Progenitor cell of endocrine pancreas (in vitro differentiated cells): ENCODE results near the gene SAMD11. TPM values are rescaled to one million over a fixed set of nuclear protein-coding genes. Genes with fewer than 3 reads are reported as not detected.
A peak's percentile ranks its signal among the peaks of the same experiment; 100 is the strongest.

Experiments used
- DNase-seq: peaks from one replicate; pipeline ENCODE4 v3.0.0; 2021; ENCODE audit warnings: low spot score; ENCODE audit not compliant: unreplicated experiment
- H3K27ac Mint-ChIP-seq: 2 replicates; pipeline ENCODE4 v1.8.0; 2021; ENCODE audit warnings: mild to moderate bottlenecking, moderate library complexity, mixed read lengths
- H3K27me3 Mint-ChIP-seq: 2 replicates; pipeline ENCODE4 v1.8.0; 2021; ENCODE audit warnings: mixed read lengths
- H3K36me3 Mint-ChIP-seq: 2 replicates; pipeline ENCODE4 v1.8.0; 2022; ENCODE audit warnings: mixed read lengths; ENCODE audit not compliant: insufficient read depth
- H3K4me1 Mint-ChIP-seq: 2 replicates; pipeline ENCODE4 v1.8.0; 2021; ENCODE audit warnings: low read depth, mixed read lengths
- H3K4me3 Mint-ChIP-seq: 2 replicates; pipeline ENCODE4 v1.8.0; 2021; ENCODE audit warnings: low read depth, mild to moderate bottlenecking, moderate library complexity, mixed read lengths
- H3K9me3 Mint-ChIP-seq: 2 replicates; pipeline ENCODE4 v1.8.0; 2021; ENCODE audit warnings: low read depth, mixed read lengths
- CTCF ChIP-seq: fragments of 200-600 bp; sonication (generic); IDR thresholded peaks from one replicate; pipeline ENCODE4 v1.5.0; 2021; ENCODE audit warnings: antibody characterized with exemption, mild to moderate bottlenecking; ENCODE audit not compliant: unreplicated experiment
- total RNA-seq: library from RNA; stranded (reverse); gene quantifications from 2 replicates; pipeline ENCODE4 v1.2.1, GENCODE V29; 2021

The SAMD11 gene
- total RNA-seq, 1 donor from 2014 or later = 42.9 TPM

GRCh38 chr1:907611-908451, 15.9 kb upstream of the SAMD11 start:
- Mint-ChIP-seq H3K4me1 (peaks cover 21% of the 10 kb centered on the region), H3K9me3 (no peaks in the 10 kb centered on the region), H3K27me3 (peaks cover 33% of the 10 kb centered on the region), H3K36me3 (peaks cover 2% of the 10 kb centered on the region), H3K4me3 (no peak overlapping the region), H3K27ac (peak overlapping the region; percentile 48)
- peak; percentile 6 for DNase-seq
- no peak for TF ChIP-seq CTCF

- Mint-ChIP-seq H3K4me1 (peaks cover 21% of the 10 kb centered on the region), H3K27ac (no peak overlapping the region), H3K4me3 (no peak overlapping the region), H3K27me3 (peaks cover 28% of the 10 kb centered on the region), H3K36me3 (peaks cover 2% of the 10 kb centered on the region), H3K9me3 (no peaks in the 10 kb centered on the region)
- DNase-seq = peak; percentile 3
- TF ChIP-seq CTCF = no peak
These were observed 15.1 kb upstream of the SAMD11 start for GRCh38 chr1:908661-909060.

- Mint-ChIP-seq H3K4me3 (no peak overlapping the region), H3K36me3 (peaks cover 2% of the 10 kb centered on the region), H3K27me3 (peaks cover 39% of the 10 kb centered on the region), H3K9me3 (no peaks in the 10 kb centered on the region), H3K27ac (no peak overlapping the region), H3K4me1 (peaks cover 21% of the 10 kb centered on the region)
- no peak for DNase-seq
- TF ChIP-seq CTCF = no peak
These were observed 13.8 kb upstream of the SAMD11 start for GRCh38 chr1:909861-910310.

- DNase-seq = peak; percentile 9
- H3K9me3 Mint-ChIP-seq = no peaks in the 10 kb centered on the region
- H3K27me3 Mint-ChIP-seq = peaks cover 40% of the 10 kb centered on the region
These were observed 13.3 kb upstream of the SAMD11 start for GRCh38 chr1:910311-910880.

More at GRCh38 chr1:910311-910880, 13.3 kb upstream of the SAMD11 start:
- peaks cover 18% of the 10 kb centered on the region for H3K4me1 Mint-ChIP-seq
- no peak for TF ChIP-seq CTCF
- H3K36me3 Mint-ChIP-seq = peaks cover 2% of the 10 kb centered on the region
- no peak overlapping the region for H3K27ac Mint-ChIP-seq
- H3K4me3 Mint-ChIP-seq = no peak overlapping the region
